ENCODE data around the gene RNF144A.

RNF144A gene

GRCh38 chr2:7075834-7076233 lies 158.6 kb downstream of the RNF144A start:
- no peak for DNase-seq (ENCODE audit: low read depth in 2 of 3, low spot score in 2 of 3)

GRCh38 chr2:7077660-7078267 lies 160.6 kb downstream of the RNF144A start:
- DNase-seq (ENCODE audit: low read depth in 2 of 3, low spot score in 2 of 3), result no peak

GRCh38 chr2:7083580-7084509 lies 166.6 kb downstream of the RNF144A start:
- DNase-seq (ENCODE audit: low read depth in 2 of 3, low spot score in 2 of 3), result no peak

DNA sequence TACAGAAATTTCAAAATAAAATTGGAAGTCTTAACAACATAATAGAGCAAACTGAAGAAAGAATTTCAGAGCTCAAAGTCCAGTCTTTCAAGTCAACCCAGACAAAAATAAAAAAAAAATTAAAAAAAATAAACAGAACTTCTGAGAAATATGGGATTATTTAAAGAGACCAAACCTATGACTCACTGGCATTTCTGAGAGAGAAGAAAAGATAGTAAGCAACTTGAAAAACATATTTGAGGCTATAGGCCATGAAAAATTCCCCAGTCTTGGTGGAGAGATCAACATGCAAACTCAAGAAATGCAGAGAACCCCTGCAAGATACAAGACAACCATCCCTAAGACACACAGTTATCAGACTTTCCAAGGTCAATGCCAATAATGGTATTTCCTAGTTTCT lies 167.4 kb downstream of the RNF144A start:
- DNase-seq (ENCODE audit: low read depth in 2 of 3, low spot score in 2 of 3), result no peak

DNA sequence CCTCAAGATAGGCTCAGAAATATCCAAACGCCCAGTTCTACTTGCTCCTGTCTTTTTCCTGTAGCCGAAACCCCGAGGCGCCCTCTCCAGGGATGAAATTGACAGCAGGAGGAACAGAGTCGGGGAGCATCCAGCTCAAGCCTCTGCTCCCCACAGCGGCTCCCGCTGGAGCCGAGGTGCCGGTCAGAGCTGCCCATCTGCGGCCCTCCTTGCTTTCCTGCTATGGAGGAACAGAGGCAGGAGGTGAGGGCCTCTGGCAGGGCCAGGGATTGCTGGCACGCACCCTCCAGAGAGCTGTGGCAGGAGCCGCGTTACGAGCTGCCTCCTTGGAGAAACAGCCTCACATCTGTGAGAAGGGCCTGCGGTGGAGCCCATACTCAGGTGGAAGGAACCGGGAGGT lies 172.1 kb downstream of the RNF144A start:
- DNase-seq (ENCODE audit: low read depth in 2 of 3, low spot score in 2 of 3), result no peak

GRCh38 chr2:7089898-7090510 lies 172.8 kb downstream of the RNF144A start:
- no peak for DNase-seq (ENCODE audit: low read depth in 2 of 3, low spot score in 2 of 3)

GRCh38 chr2:7093376-7093775 lies 176.2 kb downstream of the RNF144A start:
- no peak for DNase-seq (ENCODE audit: low read depth in 2 of 3, low spot score in 2 of 3)

All from activated CD8-positive, alpha-beta memory T cell treated with anti-CD3 and anti-CD28 coated beads for 48 hours (primary cell).